Neural progenitor cell (in vitro differentiated cells): ENCODE measurements around the gene ADORA1.

ENCODE experiments used
- EZH2 ChIP-seq: fragments of 200-600 bp; sonication (generic); IDR thresholded peaks from 2 replicates; pipeline ENCODE4 v1.6.1; 2017; ENCODE audit warnings: antibody characterized with exemption, mild to moderate bottlenecking, moderate library complexity
- EZH2phosphoT487 ChIP-seq: fragments of 200-600 bp; sonication (generic); IDR thresholded peaks from 2 replicates; pipeline ENCODE4 v1.6.1; 2017; ENCODE audit warnings: antibody characterized with exemption
- TF ChIP-seq, protein P1 (sequence below): fragments of 200-600 bp; sonication (generic); IDR thresholded peaks from 2 replicates; pipeline ENCODE4 v1.5.1; 2017; ENCODE audit warnings: antibody characterized with exemption, mild to moderate bottlenecking

DNA sequence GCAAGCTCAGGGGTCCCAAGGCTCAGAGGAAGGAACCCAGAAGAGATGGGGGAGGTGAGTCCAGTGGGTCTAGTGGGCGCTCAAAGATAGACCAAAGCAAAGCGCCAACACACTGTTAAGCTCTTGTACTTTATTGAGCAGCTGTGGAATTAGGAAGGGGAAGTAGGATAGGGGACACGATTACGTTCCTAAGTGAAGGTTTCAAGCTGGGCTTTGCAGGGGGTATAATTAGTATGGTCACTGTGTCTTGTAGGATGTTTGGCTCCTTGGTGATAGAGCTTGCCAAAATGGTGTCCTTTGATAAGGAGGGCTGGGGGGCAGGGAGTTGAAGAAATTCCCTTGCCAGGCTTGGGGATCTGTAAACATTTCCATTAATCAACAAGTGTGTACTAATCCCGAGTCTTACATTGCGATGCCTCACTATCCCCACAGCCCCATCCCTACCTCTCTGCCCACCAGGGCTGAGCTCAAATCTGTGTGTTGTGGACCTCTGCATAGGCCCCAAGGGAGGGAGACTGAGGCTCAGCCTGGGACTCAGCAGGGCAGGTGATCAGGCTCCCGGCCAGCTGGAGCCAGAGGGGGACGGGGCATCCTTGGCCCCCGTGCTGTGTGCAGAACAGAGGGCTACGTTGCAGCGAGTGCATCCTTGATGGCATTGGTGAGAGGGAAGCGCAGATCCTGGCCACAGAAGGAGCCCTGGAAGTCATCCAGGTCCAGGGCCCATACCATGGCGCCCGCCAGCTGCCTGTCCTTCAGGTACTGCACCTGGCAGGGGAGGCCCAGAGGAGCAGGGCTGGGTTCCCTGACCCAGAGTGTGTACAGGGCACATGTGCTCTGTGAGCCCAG is 51.5 kb downstream of the ADORA1 start:
- TF ChIP-seq, protein P1, sequence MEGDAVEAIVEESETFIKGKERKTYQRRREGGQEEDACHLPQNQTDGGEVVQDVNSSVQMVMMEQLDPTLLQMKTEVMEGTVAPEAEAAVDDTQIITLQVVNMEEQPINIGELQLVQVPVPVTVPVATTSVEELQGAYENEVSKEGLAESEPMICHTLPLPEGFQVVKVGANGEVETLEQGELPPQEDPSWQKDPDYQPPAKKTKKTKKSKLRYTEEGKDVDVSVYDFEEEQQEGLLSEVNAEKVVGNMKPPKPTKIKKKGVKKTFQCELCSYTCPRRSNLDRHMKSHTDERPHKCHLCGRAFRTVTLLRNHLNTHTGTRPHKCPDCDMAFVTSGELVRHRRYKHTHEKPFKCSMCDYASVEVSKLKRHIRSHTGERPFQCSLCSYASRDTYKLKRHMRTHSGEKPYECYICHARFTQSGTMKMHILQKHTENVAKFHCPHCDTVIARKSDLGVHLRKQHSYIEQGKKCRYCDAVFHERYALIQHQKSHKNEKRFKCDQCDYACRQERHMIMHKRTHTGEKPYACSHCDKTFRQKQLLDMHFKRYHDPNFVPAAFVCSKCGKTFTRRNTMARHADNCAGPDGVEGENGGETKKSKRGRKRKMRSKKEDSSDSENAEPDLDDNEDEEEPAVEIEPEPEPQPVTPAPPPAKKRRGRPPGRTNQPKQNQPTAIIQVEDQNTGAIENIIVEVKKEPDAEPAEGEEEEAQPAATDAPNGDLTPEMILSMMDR = no peak
- no peak for TF ChIP-seq EZH2
- TF ChIP-seq EZH2phosphoT487 = no peak
